K562 (cell line): ENCODE results near the gene COPS6. TPM values are rescaled to one million over a fixed set of nuclear protein-coding genes. Genes with fewer than 3 reads are reported as not detected.
A peak's percentile ranks its signal among the peaks of the same experiment; 100 is the strongest.

Experiments used
- ARID3B ChIP-seq: fragments of 250-450 bp; sonication (Bioruptor Pico); IDR thresholded peaks from 2 replicates; pipeline ENCODE4 v1.4.0; 2020; ENCODE audit warnings: borderline replicate concordance
- CBFA2T3 ChIP-seq: fragments of 450-650 bp; IDR thresholded peaks from 2 replicates; pipeline ENCODE4 v1.6.1; 2017
- CREB3L1 ChIP-seq: fragments of 450-650 bp; IDR thresholded peaks from 2 replicates; pipeline ENCODE4 v1.6.1; 2014; ENCODE audit warnings: low read depth, mild to moderate bottlenecking, moderate library complexity, borderline replicate concordance
- E2F8 ChIP-seq: fragments of 450-650 bp; IDR thresholded peaks from 2 replicates; pipeline ENCODE4 v1.7.1; 2018; ENCODE audit warnings: mild to moderate bottlenecking, low read depth; ENCODE audit not compliant: partially characterized antibody
- MECOM ChIP-seq: fragments of 250-450 bp; sonication (Bioruptor Pico); IDR thresholded peaks from 2 replicates; pipeline ENCODE4 v1.8.0; 2022; ENCODE audit warnings: inconsistent platforms
- NONO ChIP-seq, 2 experiments: fragments of 200-400 bp in 1 of 2; fragments of 450-650 bp in 1 of 2; formaldehyde crosslinking in 1 of 2; IDR thresholded peaks; 2 replicates each; pipeline ENCODE4 v1.6.1; 2017; ENCODE audit warnings: low read depth in 2 of 2, mild to moderate bottlenecking in 2 of 2, moderate library complexity in 2 of 2, low read length in 1 of 2
- NUFIP1 ChIP-seq: fragments of 450-650 bp; IDR thresholded peaks from 2 replicates; pipeline ENCODE4 v1.6.1; 2018; ENCODE audit not compliant: partially characterized antibody
- POU5F1 ChIP-seq: fragments of 150-350 bp; IDR thresholded peaks from 2 replicates; pipeline ENCODE4 v1.6.1; 2014; ENCODE audit warnings: borderline replicate concordance, low read length, low read depth, mild to moderate bottlenecking; ENCODE audit not compliant: partially characterized antibody
- RCOR1 ChIP-seq, 2 experiments: IDR thresholded peaks; 2 replicates each; pipeline ENCODE4 v1.6.1; 2012; ENCODE audit warnings: low read depth in 2 of 2, low read length in 2 of 2, borderline replicate concordance in 1 of 2, improper control_type of control experiment in 1 of 2
- RREB1 ChIP-seq: fragments of 250-450 bp; sonication (Bioruptor Pico); IDR thresholded peaks from 2 replicates; pipeline ENCODE4 v1.4.0; 2020
- THRAP3 ChIP-seq: fragments of 450-650 bp; IDR thresholded peaks from 2 replicates; pipeline ENCODE4 v1.6.1; 2016; ENCODE audit warnings: mild to moderate bottlenecking, inconsistent platforms, borderline replicate concordance
- XRCC4 ChIP-seq: IDR thresholded peaks from one replicate; pipeline ENCODE4 v1.6.1; 2011; ENCODE audit not compliant: insufficient read depth, insufficient read length; ENCODE audit errors: extremely low read depth
- ZNF124 ChIP-seq: sonication (generic); formaldehyde crosslinking; IDR thresholded peaks from 2 replicates; pipeline ENCODE4 v1.8.1; 2022; ENCODE audit warnings: missing genetic modification reagents
- ZNF584 ChIP-seq: fragments of 200-800 bp; sonication (Bioruptor generic); IDR thresholded peaks from 2 replicates; pipeline ENCODE4 v1.6.1; 2016; ENCODE audit warnings: low read depth, mild to moderate bottlenecking, missing genetic modification characterization, missing compliant biosample characterization
- ZNF589 ChIP-seq: fragments of 200-800 bp; sonication (Bioruptor generic); IDR thresholded peaks from 2 replicates; pipeline ENCODE4 v1.6.1; 2016; ENCODE audit warnings: low read depth, missing genetic modification characterization, missing compliant biosample characterization
- polyA plus RNA-seq, 8 experiments: library from polyadenylated mRNA; depleted of rRNA in 4 of 8; stranded (reverse) in 5 of 8; unstranded in 3 of 8; fragments of >200 nt; fragmentation: Nextera tagmentation in 2 of 8; fragmentation: Illumina TruSeq in 1 of 8; extraction: Ambion mirVana in 2 of 8; extraction: Trizol in 1 of 8; gene quantifications; 2 replicates each; pipeline versions ENCODE4 v1.2.1 to v1.2.3, GENCODE V29; 2011 to 2014; ENCODE audit warnings: inconsistent platforms in 1 of 8, missing spikeins in 1 of 8
- total RNA-seq, 7 experiments: library from RNA; depleted of rRNA in 6 of 7; stranded (reverse); fragments of >200 nt in 6 of 7; fragmentation: Illumina TruSeq in 2 of 7; extraction: Trizol in 2 of 7; gene quantifications; 2 replicates each; pipeline versions ENCODE4 v1.2.1 to v1.2.3, GENCODE V29; 2011 to 2021; ENCODE audit warnings: low replicate concordance in 1 of 7

The COPS6 gene
- total and polyA plus RNA-seq, 9 of the 15 experiments (the other 6 are each of a cell fraction or from before 2014, with no cell fraction given), result 63.0 to 331 (median 168) TPM

GRCh38 chr7:100100420-100101015 lies 11.7 kb downstream of the COPS6 start (continued):
- peak; percentile 95 for TF ChIP-seq E2F8
- TF ChIP-seq ZNF584, result no peak
- TF ChIP-seq ZNF124, result no peak
- no peak for TF ChIP-seq CBFA2T3
- TF ChIP-seq ARID3B (CRISPR knock-in tag), result no peak
- TF ChIP-seq CREB3L1, result peak; percentile 75
- TF ChIP-seq RCOR1 (IDR thresholded peaks at IDR 0.05; ENCODE audit: borderline replicate concordance in 1 of 2, low read depth in 2 of 2, low read length in 2 of 2), result no peak
- TF ChIP-seq THRAP3, result no peak
- TF ChIP-seq ZNF589 (CRISPR knock-in tag), result no peak
- peak; percentile 68; the same call in 1 of the 2 replicates for TF ChIP-seq RREB1
- peak; percentile 40 for TF ChIP-seq POU5F1
- no peak for TF ChIP-seq NUFIP1
- TF ChIP-seq XRCC4, result no peak
- no peak for TF ChIP-seq MECOM
- 0 out of 4 replicates have a peak, but pooled peaks of 1 of the 2 experiments have one; percentile 10 for TF ChIP-seq NONO (IDR thresholded peaks at IDR 0.05; ENCODE audit: low read depth in 2 of 2, low read length in 1 of 2)
